HG02973 (cell line): Measurements from ENCODE around the gene SPAG5.

ENCODE experiments used
- ATAC-seq: cut with Tn5 transposase; IDR thresholded peaks from one replicate; pipeline ENCODE4 v1.9.1; 2021; ENCODE audit warnings: moderate library complexity; ENCODE audit not compliant: unreplicated experiment

Gene SPAG5

GRCh38 chr17:28547623-28548416 is 51.0 kb downstream of the SPAG5 start:
- no peak for ATAC-seq

- ATAC-seq: no peak
Measured at GRCh38 chr17:28547096-28547622, 51.7 kb downstream of the SPAG5 start.

DNA sequence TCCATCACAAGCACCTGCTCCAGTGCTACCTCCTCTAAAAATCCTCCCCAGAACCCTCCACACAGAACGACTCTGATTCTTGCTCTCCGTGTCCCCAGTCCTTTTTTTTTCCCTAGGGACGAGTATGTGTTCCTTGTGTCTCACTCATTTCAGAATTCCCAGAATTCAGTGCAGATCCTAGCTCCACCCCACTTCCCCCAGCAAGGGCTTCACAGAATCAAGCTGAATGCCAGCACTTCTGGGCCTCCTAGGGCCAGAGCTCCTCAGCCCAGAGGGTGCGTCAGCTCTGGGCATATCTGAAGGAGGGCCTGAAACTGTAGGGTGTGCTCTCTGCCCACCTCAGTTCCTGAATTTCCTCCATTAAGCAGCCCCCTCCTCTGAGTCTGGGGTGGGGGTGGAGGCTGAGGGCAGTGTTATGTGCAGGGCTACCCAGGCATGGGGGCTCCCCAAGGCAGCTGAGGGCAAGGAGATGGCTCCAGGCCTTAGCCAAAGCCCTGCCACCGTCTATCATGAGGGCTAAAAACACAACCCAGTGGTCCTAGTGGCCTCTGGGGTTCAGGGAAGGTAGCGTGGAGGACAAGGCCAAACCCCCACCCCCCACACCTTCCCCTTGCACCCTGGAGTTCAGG is 52.9 kb downstream of the SPAG5 start:
- no peak for ATAC-seq

GRCh38 chr17:28545141-28545503 is 53.7 kb downstream of the SPAG5 start:
- ATAC-seq: no peak

- no peak for ATAC-seq
Measured at GRCh38 chr17:28544402-28545140, 54.3 kb downstream of the SPAG5 start.

DNA sequence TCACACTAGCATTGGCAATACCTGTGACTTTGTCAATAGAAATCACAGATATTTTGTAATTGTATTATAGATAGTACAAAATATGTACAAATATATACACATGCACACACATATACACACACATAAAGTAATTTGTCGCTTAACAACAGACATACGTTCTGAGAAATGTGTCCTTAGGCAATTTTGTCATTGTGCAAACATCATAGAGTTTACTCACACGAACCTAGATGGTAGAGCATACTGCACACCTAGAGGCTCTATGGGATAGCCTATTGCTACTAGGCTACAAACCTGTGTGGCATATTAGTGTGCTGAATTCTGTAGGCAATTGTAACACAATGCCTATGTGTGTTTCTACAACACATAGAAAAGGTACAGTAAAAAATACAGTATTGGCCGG is 57.4 kb downstream of the SPAG5 start:
- no peak for ATAC-seq

DNA sequence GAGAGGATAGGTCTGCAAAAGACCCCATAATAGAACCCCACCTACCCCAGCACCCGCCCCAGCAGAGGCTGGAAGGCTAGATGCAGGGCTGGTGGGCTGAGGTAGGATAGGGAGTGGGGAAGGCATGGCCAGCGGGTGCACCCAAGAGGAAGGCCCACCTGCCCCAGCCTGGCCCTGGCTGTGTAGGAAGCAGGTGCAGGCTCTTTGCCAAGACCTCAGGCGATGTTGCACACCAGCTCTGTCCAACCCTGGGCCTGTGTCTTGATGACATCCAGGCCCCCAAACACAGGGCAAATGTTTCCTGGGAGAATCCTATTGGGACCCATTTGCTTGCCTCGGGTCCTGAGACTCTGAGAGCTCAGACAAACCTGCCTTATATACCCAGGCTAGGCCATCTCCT is 58.6 kb downstream of the SPAG5 start:
- no peak for ATAC-seq

GRCh38 chr17:28538296-28538895 is 60.4 kb downstream of the SPAG5 start:
- ATAC-seq: no peak

DNA sequence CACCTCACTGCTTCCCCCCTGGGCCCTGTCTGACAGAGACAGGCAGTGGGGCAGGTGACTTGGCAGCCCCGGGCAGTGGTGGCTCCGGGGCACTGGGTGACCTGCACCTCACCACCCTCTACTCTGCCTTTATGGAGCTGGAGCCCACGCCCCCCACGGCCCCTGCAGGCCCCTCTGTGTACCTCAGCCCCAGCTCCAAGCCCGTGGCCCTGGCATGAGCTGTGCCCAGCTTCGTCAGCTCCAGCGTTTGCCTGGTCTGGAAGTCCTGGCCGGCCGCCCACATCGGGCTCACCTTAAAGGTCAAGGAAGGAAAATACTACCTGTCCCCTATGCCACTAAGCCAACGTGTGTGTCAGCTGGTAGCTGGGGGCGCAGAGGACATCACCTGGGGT is 61.6 kb downstream of the SPAG5 start:
- no peak for ATAC-seq

DNA sequence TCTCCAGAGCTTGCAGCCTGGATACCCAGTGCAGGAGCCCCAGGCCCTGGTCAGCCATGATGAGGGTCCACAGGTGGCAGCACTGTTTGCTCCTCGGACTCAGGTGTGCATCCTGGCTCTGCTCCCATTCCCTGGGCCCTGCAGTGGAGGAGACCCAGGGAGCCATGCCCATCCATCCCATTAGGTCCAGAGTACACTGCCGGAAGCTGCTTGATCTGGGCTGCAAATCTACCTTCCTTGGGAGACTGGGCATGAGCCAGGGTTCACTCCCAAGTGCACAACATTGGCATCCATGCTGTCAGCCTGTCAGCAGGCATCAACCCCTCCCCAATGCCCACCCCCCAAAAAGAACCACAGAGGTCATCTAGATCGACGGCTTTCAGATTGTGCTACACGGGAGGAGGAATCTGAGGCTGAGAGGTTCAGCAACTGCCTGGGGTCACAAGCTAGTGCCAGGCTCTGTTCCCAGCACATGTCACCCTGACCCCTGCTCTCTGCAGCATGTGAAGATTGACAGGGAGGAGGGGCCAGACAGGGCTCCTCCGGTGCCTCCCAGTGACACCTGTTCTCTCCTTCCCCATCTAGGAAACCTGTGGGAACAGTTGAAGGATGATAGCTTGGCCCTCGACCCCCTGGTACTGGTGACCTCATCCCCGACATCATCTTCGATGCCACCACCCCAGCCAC is 62.1 kb downstream of the SPAG5 start:
- no peak for ATAC-seq

DNA sequence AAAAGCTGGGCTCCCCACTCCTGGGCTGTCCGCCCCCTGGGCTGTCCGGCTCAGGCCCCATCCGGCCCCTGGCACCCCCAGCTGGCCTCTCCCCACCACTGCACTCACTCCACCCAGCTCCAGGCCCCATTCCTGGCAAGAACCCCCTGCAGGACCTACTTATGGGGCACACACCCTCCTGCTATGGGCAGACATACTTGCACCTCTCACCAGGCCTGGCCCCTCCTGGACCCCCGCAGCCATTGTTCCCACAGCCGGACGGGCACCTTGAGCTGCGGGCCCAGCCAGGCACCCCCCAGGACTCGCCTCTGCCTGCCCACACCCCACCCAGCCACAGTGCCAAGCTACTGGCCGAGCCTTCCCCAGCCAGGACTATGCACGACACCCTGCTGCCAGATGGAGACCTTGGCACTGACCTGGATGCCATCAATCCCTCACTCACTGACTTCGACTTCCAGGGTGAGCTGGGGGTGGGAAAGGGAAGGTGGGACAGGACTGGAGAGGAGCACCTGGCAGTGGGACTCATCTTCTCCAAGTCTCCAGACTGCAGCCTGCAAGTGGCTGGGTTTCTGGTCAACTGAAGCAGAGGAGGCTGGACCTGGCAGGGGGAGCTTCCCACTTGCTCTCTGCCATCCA is 64.0 kb downstream of the SPAG5 start:
- ATAC-seq: no peak

DNA sequence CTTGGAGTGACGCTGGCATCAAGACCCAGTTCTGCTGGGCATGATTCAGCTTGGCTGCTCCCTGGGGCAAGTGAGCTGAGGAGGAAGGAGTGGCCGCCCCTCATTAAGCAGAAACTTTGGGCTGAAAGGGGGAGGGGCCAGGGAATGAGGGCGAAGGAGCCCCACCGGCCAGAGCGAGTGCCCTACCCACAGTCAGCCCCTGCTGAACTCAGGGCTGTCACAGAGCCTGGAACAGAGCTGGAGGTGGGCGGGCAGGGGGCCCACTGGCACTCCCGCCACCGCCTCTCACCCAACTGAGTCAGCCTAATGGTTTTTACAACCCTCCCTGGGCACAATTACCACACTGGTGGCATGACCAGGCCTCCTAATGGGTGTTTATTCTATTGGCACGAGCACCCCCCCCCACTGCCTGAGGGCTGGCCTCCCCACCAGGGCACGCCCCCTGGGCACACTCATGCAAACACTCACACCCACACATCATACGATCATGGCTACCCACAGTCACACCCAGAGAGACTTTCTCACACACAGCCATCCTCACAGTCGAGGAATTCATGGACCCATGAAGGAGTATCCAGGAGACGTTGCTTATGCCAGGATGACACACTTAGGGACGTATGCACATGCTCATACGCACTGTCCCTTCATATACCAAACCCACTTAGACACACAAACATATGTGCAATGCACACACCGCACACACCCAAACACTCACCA is 65.6 kb downstream of the SPAG5 start:
- ATAC-seq: no peak

DNA sequence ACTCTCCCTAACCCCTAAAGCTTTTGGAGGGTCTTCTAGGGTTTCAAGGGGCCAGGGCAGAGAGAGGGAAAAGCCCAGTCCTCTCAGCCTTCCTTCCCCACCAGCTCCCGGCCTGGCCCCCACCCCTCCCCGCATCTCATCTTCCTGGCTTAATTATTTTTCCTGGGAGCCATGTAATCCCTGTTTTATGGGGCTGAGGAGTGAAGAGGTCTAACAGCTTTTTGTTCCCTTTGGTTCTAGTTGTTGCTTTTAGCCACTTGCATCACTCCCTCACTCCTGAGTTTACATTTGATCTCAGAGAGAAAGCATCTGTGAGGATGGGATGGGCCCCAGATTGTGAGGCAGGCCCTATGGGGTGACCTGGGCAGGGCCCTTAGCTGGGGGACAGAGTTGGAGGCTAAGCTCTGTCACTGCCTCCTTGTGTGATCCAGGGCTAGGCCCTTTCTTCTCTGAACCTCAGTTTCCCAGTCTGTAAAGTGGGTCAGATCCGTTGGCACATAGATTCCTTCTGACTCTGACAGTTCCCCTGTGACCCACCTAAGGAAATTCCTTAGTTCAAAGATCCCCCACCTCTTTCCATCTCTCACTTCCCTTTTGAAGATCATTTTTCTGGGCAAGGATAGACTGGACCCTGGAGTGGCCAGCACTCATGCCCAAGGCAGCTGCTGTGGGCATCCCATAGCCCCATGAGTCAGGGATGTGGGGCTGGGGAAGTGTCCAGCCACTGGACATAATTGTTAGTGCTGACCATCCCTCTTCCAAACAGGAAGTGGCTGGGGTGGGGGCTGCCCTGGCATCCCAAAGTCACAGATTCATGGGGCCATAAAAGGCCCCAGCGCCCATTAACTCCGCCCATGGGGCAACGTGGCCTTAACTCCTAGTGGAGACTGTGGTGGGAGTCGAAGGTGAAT is 66.5 kb downstream of the SPAG5 start:
- ATAC-seq: no peak

DNA sequence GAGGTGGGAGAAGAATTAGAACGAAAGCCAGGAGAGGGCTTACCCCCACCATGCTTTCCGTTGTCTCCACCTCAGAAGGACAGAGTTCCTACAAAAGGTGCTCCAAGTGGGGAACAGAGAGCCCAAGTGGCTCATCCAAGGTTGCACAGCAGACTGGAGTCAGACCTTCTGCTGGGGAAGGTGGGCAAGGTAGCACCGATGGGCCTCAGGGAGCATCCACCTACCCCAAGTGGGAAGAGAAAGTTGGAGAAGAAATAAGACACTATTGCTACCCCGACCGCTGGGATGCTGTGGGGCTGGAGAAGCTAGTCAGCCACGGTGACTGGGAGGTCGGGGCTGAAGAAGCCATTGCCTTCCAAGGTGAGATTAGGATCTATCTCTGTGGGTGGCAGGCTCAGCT is 67.9 kb downstream of the SPAG5 start:
- ATAC-seq: no peak

- ATAC-seq: no peak
Measured at GRCh38 chr17:28530250-28530649, 68.6 kb downstream of the SPAG5 start.

DNA sequence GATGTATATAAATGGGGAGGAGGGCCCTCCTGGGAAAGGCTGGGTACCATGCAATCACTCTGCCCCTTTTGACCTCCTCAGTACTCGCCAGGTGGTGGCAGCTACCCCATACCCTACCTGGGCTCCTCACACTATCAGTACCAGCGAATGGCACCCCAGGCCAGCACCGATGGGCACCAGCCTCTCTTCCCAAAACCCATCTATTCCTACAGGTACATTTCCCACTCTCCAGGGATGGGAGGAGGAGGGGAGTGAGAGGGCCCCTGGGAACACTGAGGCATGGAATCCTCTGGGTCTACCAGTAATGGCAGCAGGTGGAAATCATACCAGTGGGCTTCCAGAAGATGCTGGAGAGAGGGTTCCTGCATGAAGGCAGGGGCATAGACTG is 69.8 kb downstream of the SPAG5 start:
- no peak for ATAC-seq

- ATAC-seq: no peak
Measured at GRCh38 chr17:28528327-28529012, 70.4 kb downstream of the SPAG5 start.

- ATAC-seq: no peak
Measured at GRCh38 chr17:28527859-28528258, 71.0 kb downstream of the SPAG5 start.
